SK-N-SH (cell line): Measurements from ENCODE around the gene PHLPP2. TPM values are rescaled to one million over a fixed set of nuclear protein-coding genes. Genes with fewer than 3 reads are reported as not detected.

Experiments used
- CTCF ChIA-PET: fragments of 300-600, 350-600 bp; formaldehyde crosslinking; extraction: SDS; loops from one replicate; lab custom pipeline; 2021; lab: Yijun Ruan, JAX
- POLR2A ChIA-PET: fragments of 350-600 bp; sonication (Branson Sonifier 250); formaldehyde crosslinking; extraction: SDS; loops from one replicate; lab custom pipeline; 2020; ENCODE audit warnings: antibody characterized with exemption, inconsistent platforms; lab: Yijun Ruan, JAX
- DNase-seq: peaks from one replicate; pipeline ENCODE4 v3.0.0; 2012
- H2AFZ ChIP-seq: fragments of 200-600 bp; sonication (generic); 2 replicates; pipeline ENCODE4 v1.8.1; 2016; ENCODE audit warnings: antibody characterized with exemption, mild to moderate bottlenecking, low read depth
- H3F3A ChIP-seq: fragments of 200-600 bp; sonication (generic); replicated peaks from 2 replicates; pipeline ENCODE3; 2016; ENCODE audit warnings: antibody characterized with exemption, mild to moderate bottlenecking; ENCODE audit not compliant: insufficient read depth
- H3K27ac ChIP-seq, 2 experiments: fragments of 200-500 bp in 1 of 2; fragments of 200-600 bp in 1 of 2; sonication (Bioruptor generic) in 1 of 2; sonication (generic), shearing (Covaris generic) in 1 of 2; 2 replicates each; pipeline versions ENCODE4 v1.5.1 to v1.6.1; 2014 to 2016; ENCODE audit warnings: low read depth in 2 of 2, inconsistent platforms in 1 of 2, low read length in 1 of 2, mild to moderate bottlenecking in 1 of 2, mixed read lengths in 1 of 2
- H3K27me3 ChIP-seq: fragments of 200-600 bp; sonication (generic), shearing (Covaris generic); 2 replicates; pipeline ENCODE4 v1.6.1; 2016; ENCODE audit warnings: mixed run types; ENCODE audit not compliant: insufficient read depth
- H3K36me3 ChIP-seq, 2 experiments: fragments of 200-500 bp in 1 of 2; fragments of 200-600 bp in 1 of 2; sonication (Bioruptor generic) in 1 of 2; sonication (generic) in 1 of 2; replicated peaks in 1 of 2; 2 replicates each; pipeline versions ENCODE3 to v1.5.1; 2014 to 2016; ENCODE audit warnings: low read length in 1 of 2, mild to moderate bottlenecking in 1 of 2; ENCODE audit not compliant: insufficient read depth in 2 of 2, control insufficient read depth in 1 of 2
- H3K4me1 ChIP-seq, 2 experiments: fragments of 200-500 bp in 1 of 2; fragments of 200-600 bp in 1 of 2; sonication (Bioruptor generic) in 1 of 2; sonication (generic), shearing (Covaris generic) in 1 of 2; 2 replicates each; pipeline versions ENCODE4 v1.5.1 to v1.6.1; 2014 to 2016; ENCODE audit warnings: low read depth in 1 of 2, low read length in 1 of 2, mixed run types in 1 of 2; ENCODE audit not compliant: insufficient read depth in 2 of 2, control insufficient read depth in 1 of 2
- H3K4me2 ChIP-seq: fragments of 200-600 bp; sonication (generic), shearing (Covaris generic); 2 replicates; pipeline ENCODE4 v1.6.1; 2017; ENCODE audit warnings: mixed run types
- H3K4me3 ChIP-seq, 2 experiments: fragments of 200-500 bp in 1 of 2; fragments of 200-600 bp in 1 of 2; sonication (Bioruptor generic) in 1 of 2; sonication (generic), shearing (Covaris generic) in 1 of 2; 2 replicates each; pipeline versions ENCODE4 v1.5.1 to v1.8.1; 2014 to 2016; ENCODE audit warnings: low read depth in 2 of 2, inconsistent platforms in 1 of 2, low read length in 1 of 2, mild to moderate bottlenecking in 1 of 2, mixed read lengths in 1 of 2, moderate library complexity in 1 of 2
- H3K79me2 ChIP-seq: fragments of 200-600 bp; sonication (generic); 2 replicates; pipeline ENCODE4 v1.8.1; 2017; ENCODE audit warnings: mild to moderate bottlenecking; ENCODE audit not compliant: insufficient read depth
- H3K9ac ChIP-seq: fragments of 200-600 bp; sonication (generic); 2 replicates; pipeline ENCODE4 v1.6.1; 2017; ENCODE audit warnings: mixed run types
- H3K9me2 ChIP-seq: fragments of 200-600 bp; sonication (generic); 2 replicates; pipeline ENCODE4 v1.6.1; 2017; ENCODE audit warnings: mixed run types
- H3K9me3 ChIP-seq: fragments of 200-600 bp; sonication (generic); 2 replicates; pipeline ENCODE4 v1.6.1; 2017; ENCODE audit warnings: mixed run types, mild to moderate bottlenecking, moderate library complexity
- H4K20me1 ChIP-seq: fragments of 200-600 bp; sonication (generic); 2 replicates; pipeline ENCODE4 v1.6.1; 2017; ENCODE audit warnings: mild to moderate bottlenecking, mixed run types; ENCODE audit not compliant: insufficient read depth
- ELF1 ChIP-seq: IDR thresholded peaks from 2 replicates; pipeline ENCODE4 v1.4.0; 2012
- EP300 ChIP-seq, 2 experiments: IDR thresholded peaks; 2 replicates each; pipeline versions ENCODE4 v1.4.0 to v1.6.1; 2012; ENCODE audit warnings: borderline replicate concordance in 1 of 2, low read depth in 1 of 2, low read length in 1 of 2
- IRF3 ChIP-seq: fragments of 150-350 bp; IDR thresholded peaks from 2 replicates; pipeline ENCODE4 v1.6.1; 2016; ENCODE audit warnings: mild to moderate bottlenecking, low read depth, low read length
- MXI1 ChIP-seq: IDR thresholded peaks from 2 replicates; pipeline ENCODE4 v1.6.1; 2012; ENCODE audit warnings: mild to moderate bottlenecking, low read depth, low read length, improper control_type of control experiment
- NFIC ChIP-seq: IDR thresholded peaks from 2 replicates; pipeline ENCODE4 v1.4.0; 2012; ENCODE audit warnings: borderline replicate concordance
- NRF1 ChIP-seq: IDR thresholded peaks from 2 replicates; pipeline ENCODE4 v1.6.1; 2012; ENCODE audit warnings: low read depth, mild to moderate bottlenecking, low read length
- RAD21 ChIP-seq: IDR thresholded peaks from 2 replicates; pipeline ENCODE4 v1.6.1; 2012; ENCODE audit warnings: mild to moderate bottlenecking, low read length
- RCOR1 ChIP-seq: fragments of 150-350 bp; IDR thresholded peaks from 2 replicates; pipeline ENCODE4 v1.6.1; 2017; ENCODE audit warnings: antibody characterized with exemption, low read length
- RFX5 ChIP-seq: IDR thresholded peaks from 2 replicates; pipeline ENCODE4 v1.6.1; 2012; ENCODE audit warnings: mild to moderate bottlenecking, improper control_type of control experiment, low read length
- RXRA ChIP-seq: IDR thresholded peaks from 2 replicates; pipeline ENCODE4 v1.4.0; 2012; ENCODE audit warnings: low read depth, mild to moderate bottlenecking, borderline replicate concordance
- TAF1 ChIP-seq: IDR thresholded peaks from 2 replicates; pipeline ENCODE4 v1.6.1; 2012; ENCODE audit warnings: low read depth, mild to moderate bottlenecking, low read length, moderate library complexity, borderline replicate concordance
- YY1 ChIP-seq: IDR thresholded peaks from 2 replicates; pipeline ENCODE4 v1.4.0; 2012; ENCODE audit warnings: low read depth, mild to moderate bottlenecking
- ZBTB33 ChIP-seq: IDR thresholded peaks from 2 replicates; pipeline ENCODE4 v1.4.0; 2012; ENCODE audit warnings: low read depth, borderline replicate concordance
- WGBS: methylation state at CpG from one replicate; pipeline ENCODE4 v1.1.6; 2017; ENCODE audit warnings: low lambda C conversion rate; 5-methylcytosine and 5-hydroxymethylcytosine counted together
- polyA plus RNA-seq, 3 experiments: library from polyadenylated mRNA; depleted of rRNA; stranded (reverse); fragments of >200 nt; gene quantifications; 2 replicates each; pipeline ENCODE4 v1.2.3, GENCODE V29; 2012
- TF ChIP-seq, protein P1 (sequence below): IDR thresholded peaks from 2 replicates; pipeline ENCODE4 v1.6.1; 2012; ENCODE audit warnings: mild to moderate bottlenecking, low read depth, low read length, moderate library complexity

PHLPP2 gene
- polyA plus RNA-seq, 1 of the 3 experiments (the other 2 are of a cell fraction): 5.5 TPM

DNA sequence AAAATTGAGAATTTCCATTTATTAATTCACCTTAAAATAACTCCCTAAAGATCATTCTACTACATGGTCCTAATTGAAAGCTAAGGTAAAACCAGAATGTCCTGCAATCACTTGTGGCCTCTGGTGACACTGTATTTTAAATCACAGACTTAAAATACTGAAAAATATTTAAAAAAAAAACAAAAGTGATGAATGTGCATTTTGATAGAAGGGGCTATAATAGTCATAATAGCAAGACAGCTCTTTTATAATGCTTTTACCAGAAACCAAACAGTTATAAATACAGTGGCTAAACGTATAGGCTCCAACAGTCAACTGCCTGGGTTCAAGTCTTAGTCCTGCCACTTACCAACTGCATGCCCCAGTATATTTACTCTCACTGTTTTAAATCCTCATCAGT is 21.2 kb downstream of the PHLPP2 start:
- H2AFZ ChIP-seq: no peak overlapping the region
- no peak overlapping the region for H3K27ac ChIP-seq
- no peak for DNase-seq
- H3F3A ChIP-seq: no peaks in the 10 kb centered on the region
- no peak overlapping the region for H3K4me3 ChIP-seq
- CTCF ChIA-PET: interaction anchor here (1.3 kb wide), 1 partner anchor 12 kb away, joined by 4 read pairs; no protein-coding TSS in a partner anchor
- H3K9me3 ChIP-seq: no peaks in the 10 kb centered on the region
- WGBS: 92% methylated on average over 1 of the region's 1 CpG
- no peaks in the 10 kb centered on the region for H3K9me2 ChIP-seq
- H4K20me1 ChIP-seq: peaks cover 12% of the 10 kb centered on the region; the same call in 1 of the 2 replicates
- H3K79me2 ChIP-seq: peaks cover 37% of the 10 kb centered on the region
- no peak overlapping the region for H3K4me2 ChIP-seq
- TF ChIP-seq TAF1 (no peak), NRF1 (no peak), IRF3 (no peak), RFX5 (no peak), MXI1 (no peak), ELF1 (no peak), RCOR1 (no peak), RXRA (no peak), NFIC (no peak), YY1 (no peak), RAD21 (no peak), ZBTB33 (no peak), EP300 (IDR thresholded peaks at IDR 0.05; ENCODE audit: borderline replicate concordance in 1 of 2, low read depth in 1 of 2, low read length in 1 of 2) (no peak)
- TF ChIP-seq, protein P1, sequence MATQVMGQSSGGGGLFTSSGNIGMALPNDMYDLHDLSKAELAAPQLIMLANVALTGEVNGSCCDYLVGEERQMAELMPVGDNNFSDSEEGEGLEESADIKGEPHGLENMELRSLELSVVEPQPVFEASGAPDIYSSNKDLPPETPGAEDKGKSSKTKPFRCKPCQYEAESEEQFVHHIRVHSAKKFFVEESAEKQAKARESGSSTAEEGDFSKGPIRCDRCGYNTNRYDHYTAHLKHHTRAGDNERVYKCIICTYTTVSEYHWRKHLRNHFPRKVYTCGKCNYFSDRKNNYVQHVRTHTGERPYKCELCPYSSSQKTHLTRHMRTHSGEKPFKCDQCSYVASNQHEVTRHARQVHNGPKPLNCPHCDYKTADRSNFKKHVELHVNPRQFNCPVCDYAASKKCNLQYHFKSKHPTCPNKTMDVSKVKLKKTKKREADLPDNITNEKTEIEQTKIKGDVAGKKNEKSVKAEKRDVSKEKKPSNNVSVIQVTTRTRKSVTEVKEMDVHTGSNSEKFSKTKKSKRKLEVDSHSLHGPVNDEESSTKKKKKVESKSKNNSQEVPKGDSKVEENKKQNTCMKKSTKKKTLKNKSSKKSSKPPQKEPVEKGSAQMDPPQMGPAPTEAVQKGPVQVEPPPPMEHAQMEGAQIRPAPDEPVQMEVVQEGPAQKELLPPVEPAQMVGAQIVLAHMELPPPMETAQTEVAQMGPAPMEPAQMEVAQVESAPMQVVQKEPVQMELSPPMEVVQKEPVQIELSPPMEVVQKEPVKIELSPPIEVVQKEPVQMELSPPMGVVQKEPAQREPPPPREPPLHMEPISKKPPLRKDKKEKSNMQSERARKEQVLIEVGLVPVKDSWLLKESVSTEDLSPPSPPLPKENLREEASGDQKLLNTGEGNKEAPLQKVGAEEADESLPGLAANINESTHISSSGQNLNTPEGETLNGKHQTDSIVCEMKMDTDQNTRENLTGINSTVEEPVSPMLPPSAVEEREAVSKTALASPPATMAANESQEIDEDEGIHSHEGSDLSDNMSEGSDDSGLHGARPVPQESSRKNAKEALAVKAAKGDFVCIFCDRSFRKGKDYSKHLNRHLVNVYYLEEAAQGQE: no peak
- POLR2A ChIA-PET: no interaction called here
- H3K36me3 ChIP-seq: peaks cover 8 to 20% of the 10 kb centered on the region in 2 experiments
- peaks cover 0 to 6% of the 10 kb centered on the region in 2 experiments; a peak in 1 of 4 replicates for H3K4me1 ChIP-seq
- H3K27me3 ChIP-seq: no peaks in the 10 kb centered on the region
- H3K9ac ChIP-seq: no peak overlapping the region
